ENCODE measurements around the gene TXNDC17.

- no peak for TF ChIP-seq GATA2 (IDR thresholded peaks at IDR 0.05; ENCODE audit: low read depth, low read length)
- TF ChIP-seq GATA3 (IDR thresholded peaks at IDR 0.05; ENCODE audit: low read depth, low read length), result no peak
Observed at GRCh38 chr17:6611231-6611630, 29.6 kb upstream of the TXNDC17 start.
